ENCODE data around the gene SCGB1D4. TPM values are rescaled to one million over a fixed set of nuclear protein-coding genes. Genes with fewer than 3 reads are reported as not detected.
"Not testable (repeated sequence)": the region's sequence is repeated elsewhere in the genome, so short reads cannot be mapped to it uniquely, and the experiment has no call there.

The SCGB1D4 gene, protein sequence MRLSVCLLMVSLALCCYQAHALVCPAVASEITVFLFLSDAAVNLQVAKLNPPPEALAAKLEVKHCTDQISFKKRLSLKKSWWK
- total RNA-seq (2014; rRNA removed; shearing (Covaris generic)): not detected in 2 replicates

DNA sequence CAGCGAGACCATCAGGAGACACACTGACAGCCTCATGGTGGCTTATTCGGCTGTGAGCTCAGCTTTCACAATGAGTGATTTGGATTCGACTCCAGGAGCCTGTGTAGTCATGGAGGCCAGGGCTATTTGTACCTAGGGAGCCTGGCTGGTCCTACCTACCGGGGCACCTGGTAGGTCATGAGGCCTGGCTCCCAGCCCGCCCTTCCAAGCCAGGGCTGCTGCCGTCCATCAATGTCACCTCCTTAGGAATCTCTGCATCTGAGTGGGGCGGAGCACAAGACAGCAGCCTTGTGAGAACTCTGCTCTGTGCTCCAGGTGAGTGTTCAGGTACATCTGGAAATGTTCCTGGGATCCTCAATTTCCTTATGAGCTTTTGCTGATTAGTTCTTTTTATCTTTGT, at the start of gene SCGB1D4:
SCGB1D4 (minus strand) TSS at position 101 of the 400 bp plus-strand sequence; CDS start at position 36, 65 bp downstream.
- DNase-seq (ENCODE audit: low read depth): no peak

DNA sequence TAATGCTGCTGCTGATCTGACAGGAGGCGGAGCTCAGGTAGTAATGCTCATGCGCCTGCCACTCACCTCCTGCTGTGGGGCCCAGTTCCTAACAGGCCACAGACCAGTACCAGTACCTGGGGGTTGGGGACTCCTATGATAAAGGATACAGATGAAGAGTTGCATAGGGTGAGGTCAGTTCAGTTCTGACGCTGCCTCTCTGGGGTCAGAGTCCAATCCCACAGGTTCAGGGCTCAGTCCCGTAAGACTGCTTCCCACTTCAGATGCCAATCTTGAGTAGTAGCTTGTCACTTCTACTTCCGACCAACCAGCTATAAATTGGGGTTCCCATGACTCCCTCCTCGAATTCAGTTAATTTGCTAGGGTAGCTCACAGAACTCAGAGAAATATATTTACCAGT, 47.0 kb upstream of the SCGB1D4 start:
- no peak for DNase-seq (ENCODE audit: low read depth)

DNA sequence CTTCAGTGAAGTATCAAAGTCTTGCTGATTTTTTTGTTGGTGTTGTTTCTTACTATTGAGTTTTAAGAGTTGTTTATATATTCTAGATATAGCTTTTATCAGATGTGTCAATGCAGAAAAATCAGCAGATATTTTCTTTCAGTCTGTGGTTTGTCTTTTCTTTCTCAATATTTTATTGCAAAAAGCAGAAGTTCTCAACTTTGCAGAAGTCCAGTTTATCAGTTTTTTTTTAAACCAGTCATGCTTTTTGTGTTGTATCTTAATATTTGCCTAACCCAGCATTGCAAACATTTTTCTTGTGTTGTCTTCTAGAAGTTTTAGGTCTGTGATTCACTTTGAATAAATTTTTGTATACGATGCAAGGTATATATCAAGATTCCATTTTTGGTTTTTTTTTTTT, 45.3 kb upstream of the SCGB1D4 start:
- no peak for DNase-seq (ENCODE audit: low read depth)

DNA sequence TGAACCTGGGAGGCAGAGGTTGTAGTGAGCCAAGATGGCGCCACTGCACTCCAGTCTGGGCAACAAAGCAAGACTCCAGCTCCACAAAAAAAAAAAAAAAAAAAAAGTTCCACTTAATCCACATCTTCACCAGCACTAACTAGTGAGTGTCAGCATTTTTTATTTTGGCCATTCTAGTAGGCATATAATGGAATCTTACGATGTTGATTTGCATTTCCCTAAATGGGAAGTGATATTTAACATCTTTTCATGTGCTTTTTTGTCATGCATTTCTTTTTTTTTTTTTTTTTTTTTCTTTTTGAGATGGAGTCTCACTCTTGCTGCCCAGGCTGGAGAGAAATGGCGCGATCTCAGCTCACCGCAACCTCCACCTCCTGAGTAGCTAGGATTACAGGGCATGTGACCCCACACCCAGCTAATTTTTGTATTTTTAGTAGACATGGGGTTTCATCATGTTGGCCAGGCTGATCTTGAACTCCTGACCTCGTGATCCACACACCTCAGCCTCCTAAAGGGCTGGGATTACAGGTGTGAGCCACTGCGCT, 44.8 kb upstream of the SCGB1D4 start:
- DNase-seq (ENCODE audit: low read depth): not testable (repeated sequence)

DNA sequence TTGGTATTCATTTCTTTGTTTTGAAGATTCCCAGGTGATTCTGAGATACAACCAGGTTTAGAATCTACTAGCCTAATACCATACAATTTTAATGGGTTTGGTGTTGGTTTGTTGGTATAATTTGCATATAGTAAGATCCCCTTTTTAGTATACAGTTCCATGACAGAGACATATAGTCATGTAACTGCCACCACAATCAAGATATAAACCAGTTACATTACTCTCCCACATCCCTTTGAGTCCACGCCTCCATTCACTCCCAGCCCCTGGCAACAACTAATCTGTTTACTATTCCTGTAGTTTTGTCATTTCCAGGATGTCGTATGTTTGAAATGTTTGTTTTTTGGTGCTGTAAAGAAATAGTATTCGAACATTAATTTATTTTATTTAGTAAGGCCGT, 42.7 kb upstream of the SCGB1D4 start:
- DNase-seq (ENCODE audit: low read depth): no peak

DNA sequence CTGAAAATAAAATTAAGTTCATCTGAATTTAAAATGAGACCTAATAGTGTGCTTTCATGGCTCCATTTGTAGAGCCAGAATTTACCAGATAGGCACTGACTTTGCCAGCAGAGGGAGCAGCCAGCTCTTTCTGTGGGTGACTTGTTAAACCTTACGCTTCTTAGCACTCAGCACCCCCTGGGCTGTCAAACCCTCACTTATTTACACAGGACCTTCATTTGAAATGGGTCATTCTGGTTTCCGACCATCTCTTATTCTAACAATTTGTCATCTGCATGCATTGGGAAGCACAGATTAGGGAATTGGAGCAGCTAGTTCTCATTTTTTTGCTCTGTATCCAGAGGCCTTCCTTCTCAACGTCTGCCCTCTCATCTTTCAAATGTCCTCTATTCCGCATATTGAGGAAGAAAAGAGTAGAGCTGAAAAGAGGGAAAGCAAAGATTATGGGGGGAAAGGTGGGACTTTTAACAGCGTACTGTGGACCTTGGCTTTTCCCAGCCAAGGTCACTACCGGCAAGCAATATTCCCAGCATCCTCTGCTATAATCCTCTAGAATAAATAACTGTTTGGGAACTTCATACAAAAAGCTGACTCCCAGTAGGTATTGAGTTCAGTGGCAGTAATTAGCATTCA, 41.5 kb upstream of the SCGB1D4 start:
- peak; percentile 42 for DNase-seq (ENCODE audit: low read depth)

DNA sequence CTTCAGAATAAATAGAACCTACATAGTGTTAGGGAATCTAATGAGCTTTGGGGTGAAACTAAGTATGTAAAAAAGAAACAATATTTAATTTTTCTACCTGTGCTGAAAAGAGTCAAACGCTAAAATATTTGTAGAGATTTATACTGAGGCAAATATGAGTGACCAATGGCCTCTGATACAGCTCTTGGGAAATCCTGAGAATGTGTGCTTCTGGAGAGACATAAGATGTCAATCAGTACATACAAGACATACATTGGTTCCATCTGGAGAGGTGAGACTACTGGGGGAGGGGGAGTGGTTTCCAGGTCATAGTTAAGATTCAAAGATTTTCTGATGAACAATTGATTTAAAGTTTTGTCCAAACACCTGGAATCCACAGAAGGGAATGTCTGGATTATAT, 39.3 kb upstream of the SCGB1D4 start:
- no peak for DNase-seq (ENCODE audit: low read depth)

DNA sequence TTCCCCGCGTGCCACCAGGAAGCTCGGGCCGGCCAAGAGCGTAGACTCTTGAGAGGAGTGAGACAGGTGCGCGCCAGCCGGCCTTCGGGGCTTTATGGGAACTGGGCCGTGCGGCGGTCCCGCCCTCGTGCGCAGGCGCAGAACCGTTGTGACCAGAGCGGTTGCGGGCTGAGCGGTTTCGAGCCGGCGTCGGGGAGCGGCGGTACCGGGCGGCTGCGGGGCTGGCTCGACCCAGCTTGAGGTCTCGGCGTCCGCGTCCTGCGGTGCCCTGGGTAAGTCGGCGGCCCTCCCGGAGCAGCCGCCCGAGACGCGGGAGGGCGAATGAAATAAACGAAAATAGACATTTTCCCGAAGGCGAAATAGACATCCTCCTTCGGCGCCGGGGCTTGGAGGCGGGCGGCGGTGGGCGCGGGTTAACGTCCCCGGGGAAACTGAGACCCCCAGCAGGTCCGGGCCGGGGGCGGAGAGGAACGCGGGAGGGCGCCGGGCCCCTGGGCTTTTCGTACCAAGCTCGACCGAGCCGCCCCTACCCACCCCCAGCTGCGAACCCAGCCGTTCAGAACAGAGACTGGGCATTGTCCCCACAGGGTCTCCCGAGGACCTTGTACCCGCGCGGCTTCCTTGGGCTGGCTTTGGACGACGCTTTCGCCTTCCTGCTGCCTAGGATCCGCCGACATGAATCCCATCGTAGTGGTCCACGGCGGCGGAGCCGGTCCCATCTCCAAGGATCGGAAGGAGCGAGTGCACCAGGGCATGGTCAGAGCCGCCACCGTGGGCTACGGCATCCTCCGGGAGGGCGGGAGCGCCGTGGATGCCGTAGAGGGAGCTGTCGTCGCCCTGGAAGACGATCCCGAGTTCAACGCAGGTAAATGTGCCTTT, 38.7 kb upstream of the SCGB1D4 start, which contains the start of gene ASRGL1:
ASRGL1 (plus strand) TSS at position 146 of the 879 bp plus-strand sequence; CDS start at position 676, 530 bp downstream.
- peak; percentile 59 for DNase-seq (ENCODE audit: low read depth)

DNA sequence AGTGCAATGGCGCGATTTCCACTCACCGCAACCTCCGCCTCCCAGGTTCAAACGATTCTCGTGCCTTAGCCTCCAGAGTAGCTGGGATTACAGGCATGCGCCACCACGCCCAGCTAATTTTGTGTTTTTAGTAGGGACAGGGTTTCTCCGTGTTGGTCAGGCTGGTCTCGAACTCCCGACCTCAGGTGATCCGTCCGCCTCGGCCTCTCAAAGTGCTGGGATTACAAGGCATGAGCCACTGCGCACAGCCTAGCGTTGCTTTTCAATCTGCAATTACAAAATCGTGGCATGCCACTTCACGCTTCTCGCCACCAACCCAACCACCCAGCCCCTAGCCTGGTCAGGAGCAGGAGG, 38.1 kb upstream of the SCGB1D4 start:
- DNase-seq (ENCODE audit: low read depth): not testable (repeated sequence)

DNA sequence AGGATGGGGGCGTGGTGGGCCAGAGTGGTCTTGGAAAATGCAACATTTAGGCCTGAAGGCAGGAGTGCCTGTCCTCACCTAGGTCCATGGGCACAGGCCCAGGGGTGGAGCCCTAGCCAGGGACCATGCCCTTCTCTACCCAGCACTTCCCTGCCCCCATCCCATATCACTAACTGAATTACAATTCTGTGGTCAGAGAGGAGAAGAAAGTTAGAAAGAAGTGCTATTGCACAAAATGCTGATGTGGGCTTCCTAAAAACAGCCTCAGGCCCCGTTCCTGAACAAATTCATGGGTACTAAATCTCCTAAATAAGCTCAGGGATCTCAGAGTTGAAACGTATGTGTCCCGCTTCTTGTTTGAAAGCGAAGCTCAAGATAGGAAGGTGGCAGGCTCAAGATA, 34.9 kb upstream of the SCGB1D4 start:
- DNase-seq (ENCODE audit: low read depth): no peak

DNA sequence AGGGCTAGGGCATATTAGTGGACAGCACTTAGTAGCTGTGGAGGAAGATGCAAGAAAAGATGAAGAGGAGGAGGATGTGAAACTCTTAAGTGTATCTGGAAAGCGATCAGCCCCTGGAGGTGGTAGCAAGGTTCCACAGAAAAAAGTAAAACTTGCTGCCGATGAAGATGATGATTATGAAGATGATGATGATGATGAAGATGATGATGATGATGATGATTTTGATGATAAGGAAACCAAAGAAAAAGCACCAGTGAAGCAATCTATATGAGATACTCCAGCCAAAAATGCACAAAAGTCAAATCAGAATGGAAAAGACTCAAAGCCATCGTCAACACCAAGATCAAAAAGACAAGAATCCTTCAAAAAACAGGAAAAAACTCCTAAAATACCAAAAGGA, 32.4 kb upstream of the SCGB1D4 start:
- DNase-seq (ENCODE audit: low read depth): not testable (repeated sequence)

DNA sequence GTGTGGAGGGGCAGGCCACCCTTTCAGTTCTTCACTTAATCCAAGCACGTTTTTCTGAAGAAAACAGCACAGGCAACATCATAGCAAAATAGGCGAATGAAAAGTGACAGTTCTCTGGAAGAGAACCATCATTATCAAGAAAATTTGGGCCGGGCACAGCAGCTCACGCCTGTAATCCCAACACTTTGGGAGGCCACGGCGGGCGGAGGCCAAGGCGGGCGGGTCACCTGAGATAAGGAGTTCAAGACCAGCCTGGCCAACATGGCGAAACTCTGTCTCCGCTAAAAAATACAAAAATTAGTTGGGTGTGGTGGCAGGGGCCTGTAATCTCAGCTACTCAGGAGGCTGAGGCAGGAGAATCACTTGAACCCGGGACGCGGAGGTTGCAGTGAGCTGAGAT, 28.7 kb upstream of the SCGB1D4 start:
- DNase-seq (ENCODE audit: low read depth): not testable (repeated sequence)

DNA sequence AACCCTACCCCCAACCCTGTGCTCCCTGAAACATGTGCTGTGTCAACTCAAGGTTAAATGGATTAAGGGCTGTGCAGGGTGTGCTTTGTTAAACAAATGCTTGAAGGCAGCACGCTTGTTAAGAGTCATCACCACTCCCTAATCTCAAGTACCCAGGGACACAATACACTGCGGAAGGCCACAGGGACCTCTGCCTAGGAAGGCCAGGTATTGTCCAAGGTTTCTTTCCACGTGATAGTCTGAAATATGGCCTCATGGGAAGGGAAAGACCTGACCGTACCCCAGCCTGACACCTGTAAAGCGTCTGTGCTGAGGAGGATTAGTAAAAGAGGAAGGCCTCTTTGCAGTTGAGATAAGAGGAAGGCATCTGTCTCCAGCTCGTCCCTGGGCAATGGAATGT, 27.8 kb upstream of the SCGB1D4 start:
- not testable (repeated sequence) for DNase-seq (ENCODE audit: low read depth)

DNA sequence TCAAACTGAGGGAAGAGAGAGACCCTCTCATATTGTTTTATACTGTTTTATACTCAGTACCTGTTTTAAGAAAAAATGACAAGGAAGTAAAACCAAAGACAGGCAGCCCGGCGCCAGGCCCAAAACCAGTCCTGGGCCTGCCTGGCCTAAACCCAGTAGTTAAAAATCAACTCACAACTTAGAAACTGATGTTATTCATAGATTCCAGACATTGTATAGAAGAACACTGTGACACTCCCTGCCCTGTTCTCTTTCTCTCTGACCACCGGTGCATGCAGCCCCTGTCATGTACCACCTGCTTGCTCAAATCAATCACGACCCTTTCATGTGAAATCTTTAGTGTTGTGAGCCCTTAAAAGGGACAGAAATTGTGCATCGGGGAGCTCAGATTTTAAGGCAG, 26.9 kb upstream of the SCGB1D4 start:
- DNase-seq (ENCODE audit: low read depth): not testable (repeated sequence)

DNA sequence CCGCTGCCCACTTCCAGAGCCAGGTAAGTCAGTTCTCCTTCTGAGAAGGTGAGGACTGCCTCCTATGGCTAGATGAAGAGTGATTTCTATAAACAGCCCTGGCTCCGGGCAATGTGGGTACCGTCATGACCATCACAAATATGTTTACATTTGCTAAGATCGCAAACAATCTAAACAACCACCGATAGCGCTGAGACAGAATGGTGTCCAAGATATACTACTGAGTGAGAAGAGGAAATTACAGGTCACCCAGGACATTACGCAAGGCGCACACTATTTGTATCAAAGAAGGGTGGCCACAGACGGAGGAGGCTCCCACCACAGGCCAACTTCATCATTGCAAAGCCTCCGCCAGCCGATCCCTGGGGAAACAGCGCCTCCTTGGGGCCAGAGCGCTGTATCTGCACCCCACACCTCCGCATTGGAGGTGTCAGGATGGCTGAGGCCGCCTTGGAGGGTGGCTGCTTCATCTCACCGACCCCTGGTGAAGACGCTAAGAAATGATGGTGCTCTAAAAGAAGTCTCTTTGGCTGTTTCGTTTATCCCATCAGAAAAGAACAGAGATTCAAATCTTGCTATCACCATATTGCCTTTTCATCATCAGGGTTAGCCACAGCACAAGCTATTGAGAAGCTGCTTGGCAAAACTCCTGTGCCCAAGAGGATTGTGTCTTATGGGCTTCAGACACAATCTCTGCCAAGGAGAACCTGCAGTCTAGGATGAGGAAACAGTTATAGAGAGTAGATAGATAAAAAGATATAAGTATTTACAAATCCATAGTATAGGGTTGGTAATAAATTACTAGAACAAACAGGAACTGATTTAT, 26.1 kb upstream of the SCGB1D4 start:
- DNase-seq (ENCODE audit: low read depth): peak; percentile 27

DNA sequence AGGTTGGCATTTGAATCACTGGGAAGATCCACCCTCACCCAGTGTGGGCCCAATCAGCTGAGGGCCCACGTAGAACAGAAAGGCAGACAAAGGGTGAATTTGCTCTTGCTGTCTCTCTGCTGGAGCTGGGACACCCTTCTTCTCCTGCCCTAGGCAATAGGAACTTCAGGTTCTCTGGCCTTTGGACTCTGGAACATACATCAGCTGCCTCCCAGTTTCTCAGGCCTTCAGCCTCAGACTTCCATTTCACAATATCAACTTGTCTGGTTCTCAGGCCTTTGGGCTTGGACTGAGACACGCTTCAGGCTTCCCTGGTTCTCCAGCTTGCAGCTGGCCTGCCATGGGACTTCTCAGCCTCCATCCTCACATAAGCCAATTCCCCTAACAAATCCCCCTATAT, 23.6 kb upstream of the SCGB1D4 start:
- DNase-seq (ENCODE audit: low read depth): no peak

DNA sequence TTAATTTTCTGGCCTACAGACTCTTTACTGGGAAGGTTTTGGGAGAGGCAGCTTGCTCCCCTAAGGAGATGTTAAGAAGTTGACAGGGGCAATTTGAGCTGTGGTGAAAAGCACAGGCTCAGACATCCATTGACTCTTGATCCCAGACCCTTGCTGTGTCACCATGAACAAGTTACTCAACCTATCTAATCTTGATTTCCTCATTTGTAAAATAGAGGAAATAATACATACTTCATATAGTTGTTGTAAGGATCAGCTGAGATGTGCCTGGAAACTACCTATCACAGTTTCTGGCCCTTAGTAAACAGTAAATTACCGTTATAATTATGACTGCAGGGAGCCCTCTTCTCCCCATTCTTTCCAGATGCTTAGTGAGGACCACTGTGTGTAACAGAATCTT, 16.6 kb upstream of the SCGB1D4 start:
- no peak for DNase-seq (ENCODE audit: low read depth)

DNA sequence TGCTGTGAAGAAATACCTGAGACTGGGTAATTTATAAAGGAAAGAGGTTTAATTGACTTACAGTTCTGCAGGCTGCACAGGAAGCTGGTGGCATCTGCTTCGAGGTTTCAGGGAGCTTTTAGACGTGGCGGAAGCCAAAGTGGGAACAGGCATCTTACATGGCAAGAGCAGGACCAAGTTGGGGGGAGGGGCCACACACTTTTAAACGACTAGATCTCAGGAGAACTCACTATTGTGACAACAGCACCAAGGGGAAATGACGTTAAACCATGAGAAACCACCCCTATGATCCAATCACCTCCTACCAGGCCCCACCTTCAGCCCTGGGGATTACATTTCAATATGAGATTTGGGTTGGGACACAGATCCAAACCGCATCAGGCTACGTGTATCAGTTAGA, 11.1 kb upstream of the SCGB1D4 start:
- DNase-seq (ENCODE audit: low read depth): no peak

DNA sequence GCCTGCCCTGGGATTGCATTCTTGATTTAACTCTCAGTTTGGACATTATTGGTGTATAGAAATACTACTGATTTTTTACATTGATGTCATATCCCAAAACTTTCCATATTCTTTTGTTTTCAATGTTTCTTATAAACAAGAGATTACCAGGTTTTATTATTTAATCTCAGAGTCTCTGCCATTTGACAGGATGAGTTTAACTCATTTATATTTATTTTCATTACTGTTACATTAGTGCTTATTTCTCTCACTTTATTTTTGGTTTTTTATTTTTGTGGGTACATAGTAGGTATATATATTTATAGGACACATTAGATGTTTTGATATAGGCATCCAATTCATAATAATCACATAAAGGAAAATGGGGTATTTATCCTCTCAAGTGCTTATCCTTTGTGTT, 9.1 kb upstream of the SCGB1D4 start:
- DNase-seq (ENCODE audit: low read depth): no peak

DNA sequence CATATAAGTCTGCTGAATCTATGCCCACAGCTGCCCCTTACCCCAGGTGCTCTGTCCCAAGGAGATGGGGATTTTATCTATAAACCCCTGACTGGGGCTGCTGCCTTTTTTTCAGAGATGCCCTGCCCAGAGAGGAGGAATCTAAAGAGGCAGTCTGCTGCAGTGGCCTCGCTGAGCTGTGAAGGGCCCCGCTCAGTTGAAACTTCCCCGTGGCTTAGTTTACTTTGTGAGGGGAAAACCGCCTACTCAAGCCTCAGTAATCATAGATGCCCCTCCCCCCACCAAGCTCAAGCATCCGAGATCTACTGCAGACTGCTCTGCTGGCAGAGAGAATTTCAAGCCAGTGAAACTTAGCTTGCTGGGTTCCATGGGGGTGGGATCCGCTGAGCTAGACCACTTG, 7.4 kb upstream of the SCGB1D4 start:
- no peak for DNase-seq (ENCODE audit: low read depth)

DNA sequence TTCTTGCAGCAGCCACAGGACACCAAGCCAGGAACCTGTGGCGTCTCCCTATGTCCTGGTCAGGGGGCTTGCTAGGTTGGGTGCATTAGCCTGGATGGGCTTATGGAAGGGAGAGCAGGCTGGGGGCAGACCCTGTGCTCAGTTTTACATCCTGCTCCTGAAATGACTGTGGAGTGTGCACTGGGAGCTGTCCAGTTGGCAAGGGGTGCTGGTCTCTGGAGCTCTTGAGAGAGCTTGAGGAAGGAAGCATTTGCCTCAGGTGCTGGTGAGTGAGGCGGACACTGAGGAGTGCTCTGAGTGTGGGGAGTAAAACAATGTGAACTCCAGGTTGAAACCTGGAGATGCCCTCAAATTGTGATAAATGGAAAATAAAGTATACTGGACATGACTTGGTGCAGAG, 3.4 kb downstream of the SCGB1D4 start:
- DNase-seq (ENCODE audit: low read depth): peak; percentile 33

DNA sequence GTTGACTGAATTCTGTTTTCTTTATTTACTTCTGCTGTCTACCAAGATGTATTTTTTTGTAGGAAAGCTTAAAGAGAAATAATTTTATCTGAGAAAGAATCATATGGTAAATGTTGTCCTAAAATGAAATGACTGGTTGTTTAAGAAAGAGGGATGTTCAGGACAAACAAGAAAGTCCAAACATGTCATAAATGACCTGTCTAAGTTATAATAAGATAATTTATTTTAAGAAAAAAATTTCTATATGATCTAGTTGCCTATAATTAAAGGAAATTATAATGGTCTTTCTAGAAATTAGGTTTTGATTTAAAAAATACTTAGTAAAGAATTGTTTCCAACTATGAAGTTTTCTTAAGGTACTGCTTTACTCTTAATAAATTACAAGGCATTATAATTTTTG, 18.4 kb downstream of the SCGB1D4 start:
- no peak for DNase-seq (ENCODE audit: low read depth)
